Epithelial cell of esophagus (primary cell): ENCODE results near the gene NUP210L.

Experiments
- DNase-seq: peaks from one replicate; pipeline ENCODE4 v3.0.0; 2010; ENCODE audit warnings: low read depth
- H3K4me3 ChIP-seq: 2 replicates; pipeline ENCODE4 v1.5.1; 2011; ENCODE audit warnings: mild to moderate bottlenecking, low read length, control low read depth
- CTCF ChIP-seq: IDR thresholded peaks from 2 replicates; pipeline ENCODE4 v1.5.1; 2011; ENCODE audit warnings: low read depth, mild to moderate bottlenecking, low read length, control low read depth, inconsistent platforms; ENCODE audit not compliant: insufficient read depth; ENCODE audit errors: missing control alignments

NUP210L gene

GRCh38 chr1:154154534-154155191 lies at the start of gene NUP210L:
Gene NUP210L (minus strand): TSS chr1:154155073.
- TF ChIP-seq CTCF = no peak

DNA sequence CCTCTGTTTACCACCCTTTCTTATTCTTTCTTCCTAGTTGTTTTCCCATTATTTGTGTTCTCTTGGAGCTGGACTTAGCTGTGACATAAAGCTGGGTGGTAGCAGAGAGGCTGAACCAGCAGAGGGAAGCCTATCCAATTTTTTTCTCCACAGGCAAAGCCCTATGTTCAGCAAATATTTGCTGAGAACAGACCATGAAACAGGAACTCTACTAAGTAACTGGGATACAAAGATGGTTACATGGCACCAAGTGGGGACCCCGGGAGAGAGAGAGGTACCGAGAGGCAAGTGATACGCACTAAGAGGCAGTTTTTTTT lies 44.6 kb upstream of the NUP210L start:
- no peak for DNase-seq
- no peak overlapping the region for H3K4me3 ChIP-seq
- TF ChIP-seq CTCF = no peak

More at GRCh38 chr1:154154534-154155191, at the start of gene NUP210L:
- DNase-seq = peak; percentile 24
- H3K4me3 ChIP-seq = no peak within 1 kb of the TSS

- TF ChIP-seq CTCF = peak; percentile 58
- peak; percentile 65 for DNase-seq
- no peak overlapping the region for H3K4me3 ChIP-seq
These were observed 44.1 kb upstream of the NUP210L start for GRCh38 chr1:154198756-154199562.

DNA sequence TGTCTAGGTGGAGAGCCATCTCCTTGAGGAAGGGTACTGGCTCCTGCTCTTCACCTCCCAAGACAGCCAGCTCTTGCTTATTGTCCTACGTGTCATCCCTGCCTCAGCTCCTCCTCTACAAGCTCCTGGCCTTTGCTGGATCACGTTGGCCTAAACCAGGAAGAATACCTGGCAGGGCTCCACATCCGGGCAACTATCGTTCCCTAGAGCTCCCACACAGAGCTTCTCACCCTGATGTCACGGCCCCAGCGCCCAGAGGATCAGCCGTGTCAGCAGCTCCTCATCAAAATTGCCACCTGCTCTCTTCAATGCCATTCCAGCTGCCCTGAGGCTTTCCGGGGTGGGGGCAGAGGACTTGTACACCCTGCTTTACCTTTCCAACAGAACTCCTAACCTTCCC lies 38.9 kb upstream of the NUP210L start:
- DNase-seq = peak; percentile 69
- TF ChIP-seq CTCF = no peak
- H3K4me3 ChIP-seq = no peak overlapping the region

DNA sequence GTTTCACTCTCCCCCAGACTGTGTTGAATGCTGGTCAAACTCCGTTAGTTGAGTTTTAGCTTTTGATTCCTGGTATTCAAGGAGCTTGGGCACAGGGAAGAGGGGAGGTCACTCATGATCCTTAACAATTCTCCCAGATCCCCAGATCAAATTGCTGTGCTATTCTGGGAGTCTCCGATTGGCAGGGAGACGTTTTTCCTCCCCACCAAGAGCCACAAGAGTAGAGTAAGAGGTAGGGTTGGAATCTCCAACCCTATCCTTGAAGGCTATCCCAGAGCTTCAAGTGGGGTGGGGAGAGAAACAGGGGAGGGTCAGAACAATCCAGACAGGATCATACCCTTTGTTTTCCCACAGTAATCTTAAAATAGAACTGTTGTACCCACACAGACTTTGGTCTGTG lies 37.6 kb upstream of the NUP210L start:
- no peak for TF ChIP-seq CTCF
- no peak overlapping the region for H3K4me3 ChIP-seq
- DNase-seq = no peak

GRCh38 chr1:154191990-154192461 lies 37.2 kb upstream of the NUP210L start, which contains the start of gene TPM3:
Gene TPM3 (minus strand): TSS chr1:154192100. CDS start chr1:154192018, 82 bp downstream.
- DNase-seq = no peak
- no peak for TF ChIP-seq CTCF
- H3K4me3 ChIP-seq = no peak within 1 kb of the TSS
